GM12878 (cell line): ENCODE results near the gene LZTFL1. TPM values are rescaled to one million over a fixed set of nuclear protein-coding genes. Genes with fewer than 3 reads are reported as not detected.

Source experiments
- ATF3 ChIP-seq: IDR thresholded peaks from 2 replicates; pipeline ENCODE4 v1.6.1; 2011; ENCODE audit warnings: low read depth, mild to moderate bottlenecking, low read length, moderate library complexity, borderline replicate concordance; ENCODE audit errors: extremely low read depth
- BCL11A ChIP-seq: IDR thresholded peaks from 2 replicates; pipeline ENCODE4 v1.6.1; 2011; ENCODE audit warnings: low read depth, low read length
- BHLHE40 ChIP-seq, 2 experiments: fragments of 450-650 bp in 1 of 2; IDR thresholded peaks; 2 replicates each; pipeline ENCODE4 v1.6.1; 2011 to 2017; ENCODE audit warnings: low read depth in 2 of 2, borderline replicate concordance in 1 of 2, improper control_type of control experiment in 1 of 2, low read length in 1 of 2, mild to moderate bottlenecking in 1 of 2
- CUX1 ChIP-seq: IDR thresholded peaks from 2 replicates; pipeline ENCODE4 v1.6.1; 2012; ENCODE audit warnings: improper control_type of control experiment, low read depth, low read length; ENCODE audit not compliant: insufficient replicate concordance
- ETV6 ChIP-seq, 2 experiments: fragments of 450-650 bp in 1 of 2; IDR thresholded peaks in 1 of 2; conservative IDR thresholded peaks in 1 of 2; 2 replicates each; pipeline ENCODE4 v1.6.1; 2014; ENCODE audit warnings: antibody characterized with exemption in 1 of 2, borderline replicate concordance in 1 of 2, low read depth in 1 of 2, mild to moderate bottlenecking in 1 of 2, moderate library complexity in 1 of 2
- MYB ChIP-seq: fragments of 150-350 bp; IDR thresholded peaks from 2 replicates; pipeline ENCODE4 v1.6.1; 2014; ENCODE audit warnings: mild to moderate bottlenecking, low read depth, low read length, borderline replicate concordance
- NFYA ChIP-seq: IDR thresholded peaks from 2 replicates; pipeline ENCODE4 v1.6.1; 2011; ENCODE audit warnings: low read depth, mild to moderate bottlenecking, low read length, improper control_type of control experiment, borderline replicate concordance
- NR2C1 ChIP-seq: fragments of 450-650 bp; IDR thresholded peaks from 2 replicates; pipeline ENCODE4 v1.6.1; 2017; ENCODE audit warnings: antibody characterized with exemption, mild to moderate bottlenecking, moderate library complexity
- PKNOX1 ChIP-seq: fragments of 450-650 bp; IDR thresholded peaks from 2 replicates; pipeline ENCODE4 v1.6.1; 2016; ENCODE audit warnings: mild to moderate bottlenecking
- PML ChIP-seq: IDR thresholded peaks from 2 replicates; pipeline ENCODE4 v1.6.1; 2012; ENCODE audit warnings: low read length, inconsistent platforms
- POLR2A ChIP-seq: IDR thresholded peaks from 2 replicates; pipeline ENCODE4 v1.6.1; 2011; ENCODE audit warnings: low read depth, mild to moderate bottlenecking, low read length
- PRDM15 ChIP-seq: fragments of 450-650 bp; formaldehyde crosslinking; IDR thresholded peaks from 2 replicates; pipeline ENCODE4 v1.4.0; 2020; ENCODE audit warnings: mild to moderate bottlenecking, moderate library complexity
- RCOR1 ChIP-seq: conservative IDR thresholded peaks from 2 replicates; pipeline ENCODE4 v1.6.1; 2012; ENCODE audit warnings: low read depth, low read length, improper control_type of control experiment
- SIN3A ChIP-seq: IDR thresholded peaks from 2 replicates; pipeline ENCODE4 v1.6.1; 2012; ENCODE audit warnings: low read depth, low read length, improper control_type of control experiment
- SMARCA5 ChIP-seq: fragments of 450-650 bp; IDR thresholded peaks from 2 replicates; pipeline ENCODE4 v1.6.1; 2017; ENCODE audit warnings: mild to moderate bottlenecking
- TCF3 ChIP-seq: IDR thresholded peaks from 2 replicates; pipeline ENCODE4 v1.6.1; 2012; ENCODE audit warnings: low read depth, mild to moderate bottlenecking, low read length, borderline replicate concordance; ENCODE audit not compliant: insufficient read depth
- USF1 ChIP-seq: IDR thresholded peaks from 2 replicates; pipeline ENCODE4 v1.6.1; 2011; ENCODE audit warnings: borderline replicate concordance, low read depth, mild to moderate bottlenecking, moderate library complexity, mixed read lengths, low read length; ENCODE audit not compliant: insufficient read depth; ENCODE audit errors: extremely low read length
- ZNF274 ChIP-seq: IDR thresholded peaks from one replicate; pipeline ENCODE4 v1.8.0; 2011; ENCODE audit not compliant: insufficient read length, insufficient read depth
- ZNF384 ChIP-seq: IDR thresholded peaks from 2 replicates; pipeline ENCODE4 v1.6.1; 2012; ENCODE audit warnings: low read depth, mild to moderate bottlenecking, low read length, improper control_type of control experiment, borderline replicate concordance
- polyA plus RNA-seq, 11 experiments: library from polyadenylated mRNA; depleted of rRNA in 4 of 11; unstranded in 6 of 11; stranded (reverse) in 5 of 11; fragments of >200 nt; fragmentation: Nextera tagmentation in 4 of 11; fragmentation: Illumina TruSeq in 1 of 11; extraction: Ambion mirVana in 4 of 11; extraction: Trizol in 1 of 11; gene quantifications; 1 replicate in 1 of 11; 2 replicates in 10 of 11; pipeline versions ENCODE4 v1.2.1 to v1.2.3, GENCODE V29; 2011 to 2016; ENCODE audit warnings: inconsistent platforms in 2 of 11, missing spikeins in 2 of 11, low read depth in 1 of 11
- total RNA-seq, 4 experiments: library from RNA; depleted of rRNA in 3 of 4; stranded (reverse); fragments of >200 nt in 3 of 4; fragmentation: Illumina TruSeq in 1 of 4; extraction: Trizol in 1 of 4; gene quantifications; 2 replicates each; pipeline versions ENCODE4 v1.2.1 to v1.2.3, GENCODE V29; 2013 to 2021

The LZTFL1 gene
- total and polyA plus RNA-seq, 10 of the 15 experiments (the other 5 are each of a cell fraction or from before 2014, with no cell fraction given) = 9.8 to 74.1 (median 11.9) TPM

- TF ChIP-seq SIN3A = no peak
- TF ChIP-seq RCOR1 = no peak
- no peak for TF ChIP-seq SMARCA5
- 0 out of 4 replicates have a peak, but pooled peaks of 1 of the 2 experiments have one; percentile 43 for TF ChIP-seq ETV6 (conservative IDR thresholded peaks at IDR 0.05 in 1 of 2, IDR thresholded peaks at IDR 0.05 in 1 of 2; ENCODE audit: borderline replicate concordance in 1 of 2, low read depth in 1 of 2)
- no peak for TF ChIP-seq PKNOX1
- TF ChIP-seq USF1 = no peak
- peak; percentile 40 to 60; a peak in 1 of 4 replicates for TF ChIP-seq BHLHE40 (IDR thresholded peaks at IDR 0.05; ENCODE audit: borderline replicate concordance in 1 of 2, low read depth in 2 of 2, low read length in 1 of 2)
- TF ChIP-seq BCL11A = 0 out of 2 replicates have a peak, but pooled peaks have one; percentile 36
- no peak for TF ChIP-seq ATF3
- TF ChIP-seq MYB = no peak
- no peak for TF ChIP-seq NR2C1
- TF ChIP-seq ZNF384 = peak; percentile 65; the same call in 1 of the 2 replicates
- no peak for TF ChIP-seq CUX1
- no peak for TF ChIP-seq ZNF274
- TF ChIP-seq POLR2A = no peak
- TF ChIP-seq PRDM15 (CRISPR knock-in tag) = no peak
- no peak for TF ChIP-seq NFYA
- TF ChIP-seq TCF3 = no peak
- no peak for TF ChIP-seq PML
These were observed 36.2 kb upstream of the LZTFL1 start (continued) for GRCh38 chr3:45878124-45878523.
